ENCODE results near the gene MPP7.

Gene MPP7

GRCh38 chr10:28263136-28263857, 39.6 kb downstream of the MPP7 start:
- DNase-seq, result no peak

- no peak for DNase-seq
Observed at GRCh38 chr10:28256776-28257175, 46.1 kb downstream of the MPP7 start.

- no peak for DNase-seq
Observed at GRCh38 chr10:28254290-28254985, 48.4 kb downstream of the MPP7 start.

GRCh38 chr10:28253169-28253785, 49.6 kb downstream of the MPP7 start:
- DNase-seq, result no peak
